HG02610 (cell line): ENCODE measurements around the gene BBOX1.

ENCODE experiments used
- ATAC-seq: cut with Tn5 transposase; IDR thresholded peaks from one replicate; pipeline ENCODE4 v1.9.1; 2021; ENCODE audit warnings: mild to moderate bottlenecking, moderate library complexity; ENCODE audit not compliant: unreplicated experiment

BBOX1 gene

GRCh38 chr11:27024865-27025264 is 15.8 kb upstream of the BBOX1 start:
- ATAC-seq: no peak

GRCh38 chr11:27025312-27025955 is 15.2 kb upstream of the BBOX1 start:
- ATAC-seq: no peak

GRCh38 chr11:27025957-27026733 is 14.5 kb upstream of the BBOX1 start:
- ATAC-seq: no peak

- ATAC-seq: no peak
Observed at GRCh38 chr11:27028561-27028965, 12.1 kb upstream of the BBOX1 start.

- no peak for ATAC-seq
Observed at GRCh38 chr11:27029966-27030365, 10.6 kb upstream of the BBOX1 start.

GRCh38 chr11:27031754-27032153 is 8.9 kb upstream of the BBOX1 start:
- no peak for ATAC-seq

GRCh38 chr11:27039873-27040272 is 742 bp upstream of the BBOX1 start:
- no peak for ATAC-seq

- no peak for ATAC-seq
Observed at GRCh38 chr11:27041141-27041899, 705 bp downstream of the BBOX1 start.

- ATAC-seq: no peak
Observed at GRCh38 chr11:27046956-27047355, 6.3 kb downstream of the BBOX1 start.

GRCh38 chr11:27052668-27053067 is 12.1 kb downstream of the BBOX1 start:
- no peak for ATAC-seq

GRCh38 chr11:27055065-27055682 is 14.6 kb downstream of the BBOX1 start:
- ATAC-seq: no peak

GRCh38 chr11:27057091-27057780 is 16.6 kb downstream of the BBOX1 start:
- ATAC-seq: no peak

GRCh38 chr11:27058456-27058855 is 17.8 kb downstream of the BBOX1 start:
- ATAC-seq: no peak

- ATAC-seq: no peak
Observed at GRCh38 chr11:27059431-27059830, 18.8 kb downstream of the BBOX1 start.

- no peak for ATAC-seq
Observed at GRCh38 chr11:27060816-27061460, 20.3 kb downstream of the BBOX1 start.

- no peak for ATAC-seq
Observed at GRCh38 chr11:27061461-27061821, 20.8 kb downstream of the BBOX1 start.

GRCh38 chr11:27064086-27064485 is 23.5 kb downstream of the BBOX1 start:
- ATAC-seq: no peak

GRCh38 chr11:27075192-27075591 is 34.6 kb downstream of the BBOX1 start:
- ATAC-seq: no peak

GRCh38 chr11:27075655-27076054 is 35.0 kb downstream of the BBOX1 start:
- ATAC-seq: no peak

GRCh38 chr11:27076121-27076589 is 35.5 kb downstream of the BBOX1 start:
- no peak for ATAC-seq
